Esophagus muscularis mucosa (tissue), 4 donors: ENCODE data around the gene MRPS15. TPM values are rescaled to one million over a fixed set of nuclear protein-coding genes. Genes with fewer than 3 reads are reported as not detected.
"Not testable (repeated sequence)": the region's sequence is repeated elsewhere in the genome, so short reads cannot be mapped to it uniquely, and the experiment has no call there.

Experiments used
- DNase-seq: peaks from one replicate; pipeline ENCODE4 v3.0.0-alpha.2; 2017; ENCODE audit errors: extremely low spot score
- H3K27ac ChIP-seq, 4 donors: fragments of 200-600 bp; sonication (generic); replicated peaks in 1 of 4; 1 replicate in 3 of 4; 2 replicates in 1 of 4; pipeline ENCODE4 v1.5.1; 2016 to 2019; ENCODE audit warnings: mild to moderate bottlenecking in 1 of 4
- H3K27me3 ChIP-seq, 4 donors: fragments of 200-600 bp; sonication (generic); one replicate each; pipeline versions ENCODE4 v1.5.1 to v1.6.0; 2016 to 2019
- H3K36me3 ChIP-seq, 4 donors: fragments of 200-600 bp; sonication (generic); one replicate each; pipeline ENCODE4 v1.5.1; 2016 to 2019
- H3K4me1 ChIP-seq, 4 donors: fragments of 200-600 bp; sonication (generic); one replicate each; pipeline ENCODE4 v1.5.1; 2016 to 2019
- H3K4me3 ChIP-seq, 4 donors: fragments of 200-600 bp; sonication (generic); 1 replicate in 2 of 4; 2 replicates in 2 of 4; pipeline ENCODE4 v1.5.1; 2016 to 2019; ENCODE audit warnings: mild to moderate bottlenecking in 4 of 4, moderate library complexity in 1 of 4
- H3K9me3 ChIP-seq, 4 donors: fragments of 200-600 bp; sonication (generic); 1 replicate in 3 of 4; 2 replicates in 1 of 4; pipeline ENCODE4 v1.5.1; 2016 to 2019
- EP300 ChIP-seq: sonication (generic); formaldehyde crosslinking; IDR thresholded peaks from one replicate; pipeline ENCODE4 v1.6.1; 2017; ENCODE audit warnings: antibody characterized with exemption
- POLR2A ChIP-seq: fragments of 450-650 bp; IDR thresholded peaks from one replicate; pipeline ENCODE4 v1.6.1; 2017; ENCODE audit warnings: antibody characterized with exemption, moderate library complexity, mild to moderate bottlenecking, low read depth
- POLR2AphosphoS5 ChIP-seq, 2 donors: sonication (generic); formaldehyde crosslinking; IDR thresholded peaks; one replicate each; pipeline ENCODE4 v1.6.1; 2017; ENCODE audit warnings: antibody characterized with exemption in 2 of 2
- WGBS: methylation state at CpG from one replicate; pipeline ENCODE4 v1.1.5; 2018; 5-methylcytosine and 5-hydroxymethylcytosine counted together
- intact Hi-C: fragments of 100-400 bp; cut with DNase I; formaldehyde crosslinking; loops from one replicate; pipeline ENCODE4 v1.15.1; 2023
- total RNA-seq, 4 donors: library from RNA; depleted of rRNA; stranded (reverse); fragments of >200 nt; gene quantifications; one replicate each; pipeline versions ENCODE4 v1.1.0 to v1.2.1, GENCODE V29; 2016
- TF ChIP-seq, protein P1 (sequence below), 3 experiments: fragments of 200-600 bp in 2 of 3; fragments of 450-650 bp in 1 of 3; sonication (generic) in 2 of 3; IDR thresholded peaks; one replicate each; pipeline ENCODE4 v1.5.1; 2017 to 2019; ENCODE audit warnings: antibody characterized with exemption in 3 of 3, mild to moderate bottlenecking in 2 of 3, moderate library complexity in 1 of 3

The MRPS15 gene
- total RNA-seq, 4 donors from 2014 or later = 64.8 to 109 (median 86.8) TPM

DNA sequence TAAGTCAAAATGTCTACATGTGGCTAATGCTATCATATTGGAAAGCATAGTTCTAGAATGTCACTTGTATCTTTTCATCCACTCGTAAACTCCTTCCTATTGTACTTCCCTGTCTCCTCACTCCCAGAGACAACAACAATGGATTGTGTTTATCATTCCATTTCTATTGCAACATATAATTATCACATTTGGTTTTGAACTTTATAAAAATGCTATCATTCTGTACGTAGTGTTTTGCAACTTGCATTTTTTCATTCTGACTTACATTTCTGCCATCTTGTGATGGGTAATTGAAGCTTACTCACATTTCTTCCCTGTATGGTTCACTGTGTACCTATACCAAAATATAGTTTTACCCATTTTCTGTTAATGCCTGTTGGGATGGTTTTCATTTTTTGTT lies 33.0 kb upstream of the MRPS15 start:
- Histone ChIP-seq H3K4me1 (no peaks in the 10 kb centered on the region), H3K4me3 (no peak overlapping the region), H3K27ac (no peak overlapping the region), H3K9me3 (no peaks in the 10 kb centered on the region), H3K36me3 (no peaks in the 10 kb centered on the region), H3K27me3 (peaks cover 0 to 5% (median 0%) of the 10 kb centered on the region in 4 donors)
- 73% methylated on average over 2 of the region's 2 CpGs for WGBS
- intact Hi-C loops = no loop called here
- DNase-seq = no peak
- TF ChIP-seq EP300 (no peak), POLR2AphosphoS5 (IDR thresholded peaks at IDR 0.05) (no peak), POLR2A (no peak)
- TF ChIP-seq, protein P1, sequence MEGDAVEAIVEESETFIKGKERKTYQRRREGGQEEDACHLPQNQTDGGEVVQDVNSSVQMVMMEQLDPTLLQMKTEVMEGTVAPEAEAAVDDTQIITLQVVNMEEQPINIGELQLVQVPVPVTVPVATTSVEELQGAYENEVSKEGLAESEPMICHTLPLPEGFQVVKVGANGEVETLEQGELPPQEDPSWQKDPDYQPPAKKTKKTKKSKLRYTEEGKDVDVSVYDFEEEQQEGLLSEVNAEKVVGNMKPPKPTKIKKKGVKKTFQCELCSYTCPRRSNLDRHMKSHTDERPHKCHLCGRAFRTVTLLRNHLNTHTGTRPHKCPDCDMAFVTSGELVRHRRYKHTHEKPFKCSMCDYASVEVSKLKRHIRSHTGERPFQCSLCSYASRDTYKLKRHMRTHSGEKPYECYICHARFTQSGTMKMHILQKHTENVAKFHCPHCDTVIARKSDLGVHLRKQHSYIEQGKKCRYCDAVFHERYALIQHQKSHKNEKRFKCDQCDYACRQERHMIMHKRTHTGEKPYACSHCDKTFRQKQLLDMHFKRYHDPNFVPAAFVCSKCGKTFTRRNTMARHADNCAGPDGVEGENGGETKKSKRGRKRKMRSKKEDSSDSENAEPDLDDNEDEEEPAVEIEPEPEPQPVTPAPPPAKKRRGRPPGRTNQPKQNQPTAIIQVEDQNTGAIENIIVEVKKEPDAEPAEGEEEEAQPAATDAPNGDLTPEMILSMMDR (IDR thresholded peaks at IDR 0.05) = no peak

GRCh38 chr1:36494971-36495370 lies 30.8 kb upstream of the MRPS15 start:
- Histone ChIP-seq H3K27ac (no peak overlapping the region), H3K36me3 (no peaks in the 10 kb centered on the region), H3K4me3 (no peak overlapping the region), H3K9me3 (no peaks in the 10 kb centered on the region), H3K4me1 (no peaks in the 10 kb centered on the region), H3K27me3 (peaks cover 0 to 5% (median 0%) of the 10 kb centered on the region in 4 donors)
- intact Hi-C loops = no loop called here
- no peak for DNase-seq
- TF ChIP-seq, protein P1 (IDR thresholded peaks at IDR 0.05) = no peak
- TF ChIP-seq POLR2AphosphoS5 (IDR thresholded peaks at IDR 0.05) (no peak), EP300 (no peak), POLR2A (no peak)
- 77% methylated on average over 5 of the region's 5 CpGs for WGBS

DNA sequence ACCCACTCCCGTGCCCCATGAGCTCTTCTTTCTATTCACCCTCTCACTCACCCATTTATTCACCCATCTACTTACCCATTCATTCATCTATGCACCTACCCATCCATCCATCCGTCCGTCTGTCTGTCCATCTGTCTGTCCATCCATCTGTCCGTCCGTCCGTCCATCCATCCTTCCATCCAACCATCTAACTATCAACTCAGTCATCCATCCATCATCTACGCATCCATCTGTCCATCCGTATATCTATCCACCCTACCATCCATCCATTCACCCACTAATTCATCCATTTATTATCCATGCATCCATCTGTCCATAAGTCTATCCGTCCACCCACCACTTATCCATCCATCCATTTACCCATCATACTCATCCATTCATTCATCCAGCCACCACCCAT lies 29.3 kb upstream of the MRPS15 start:
- no peaks in the 10 kb centered on the region for H3K9me3 ChIP-seq
- H3K27ac ChIP-seq = no peak overlapping the region
- no peaks in the 10 kb centered on the region for H3K4me1 ChIP-seq
- peaks cover 0 to 6% (median 0%) of the 10 kb centered on the region in 4 donors for H3K27me3 ChIP-seq
- H3K4me3 ChIP-seq = no peak overlapping the region
- intact Hi-C loops = no loop called here
- WGBS = 87% methylated on average over 9 of the region's 9 CpGs
- no peak for DNase-seq
- TF ChIP-seq POLR2AphosphoS5 (IDR thresholded peaks at IDR 0.05) = no peak
- no peaks in the 10 kb centered on the region for H3K36me3 ChIP-seq

DNA sequence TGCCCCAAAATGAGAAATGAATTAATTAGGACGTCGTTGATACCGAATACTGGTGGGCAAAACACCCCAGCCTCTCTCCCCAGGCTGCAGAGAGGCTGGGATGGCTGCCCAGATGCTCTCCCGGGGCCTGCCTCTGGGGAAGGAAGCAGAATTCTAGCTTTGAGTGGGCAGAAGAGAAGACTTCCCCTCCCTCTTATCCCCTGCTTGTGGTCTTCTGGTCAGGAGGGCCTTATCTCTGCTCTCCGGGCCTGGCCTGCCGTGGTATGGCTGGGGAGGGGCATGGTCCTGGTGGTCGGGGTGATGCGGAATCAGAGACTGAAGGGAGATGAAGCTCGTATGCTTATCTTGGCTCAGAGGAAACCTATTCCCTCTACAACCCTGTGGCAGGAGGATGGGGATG lies 28.3 kb upstream of the MRPS15 start:
- WGBS = 48% methylated on average over 8 of the region's 9 CpGs
- no peaks in the 10 kb centered on the region for H3K4me1 ChIP-seq

GRCh38 chr1:36489258-36490051 lies 25.3 kb upstream of the MRPS15 start:
- H3K4me1 ChIP-seq, intact Hi-C loops, DNase-seq, H3K9me3 ChIP-seq, H3K36me3 ChIP-seq, H3K27me3 ChIP-seq, H3K4me3 ChIP-seq, H3K27ac ChIP-seq: not testable (repeated sequence)
- 60% methylated on average over 10 of the region's 10 CpGs for WGBS

More for the DNA sequence above, 28.3 kb upstream of the MRPS15 start:
- H3K4me3 ChIP-seq = no peak overlapping the region
- H3K27me3 ChIP-seq = peaks cover 0 to 6% (median 0%) of the 10 kb centered on the region in 4 donors
- DNase-seq = no peak
- H3K9me3 ChIP-seq = no peaks in the 10 kb centered on the region
- no peak overlapping the region for H3K27ac ChIP-seq
- intact Hi-C loops = no loop called here
- no peaks in the 10 kb centered on the region for H3K36me3 ChIP-seq
- TF ChIP-seq EP300 = no peak
- TF ChIP-seq, protein P1 (IDR thresholded peaks at IDR 0.05) = no peak

DNA sequence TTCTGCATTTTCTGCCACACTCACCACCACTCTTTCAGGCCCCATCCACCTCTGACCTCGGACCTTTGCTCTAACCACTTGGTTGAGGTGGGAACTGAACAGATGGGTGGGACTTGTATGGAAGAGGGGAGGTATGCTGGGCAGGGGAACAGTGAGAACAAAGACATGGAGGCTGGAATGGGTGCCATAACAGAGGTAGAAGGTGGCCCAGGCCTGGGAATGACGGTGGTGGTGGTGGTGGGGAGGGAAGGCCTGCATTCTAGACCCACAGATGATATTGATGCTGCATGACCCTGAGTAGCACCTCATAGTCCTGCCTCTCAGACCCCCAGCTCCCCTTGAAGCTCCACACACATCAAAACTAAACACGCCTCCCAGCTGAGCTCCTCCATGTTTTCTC lies 23.7 kb upstream of the MRPS15 start:
- intact Hi-C loops = no loop called here
- WGBS = 79% methylated on average over 3 of the region's 3 CpGs
- H3K27ac ChIP-seq = no peak overlapping the region

DNA sequence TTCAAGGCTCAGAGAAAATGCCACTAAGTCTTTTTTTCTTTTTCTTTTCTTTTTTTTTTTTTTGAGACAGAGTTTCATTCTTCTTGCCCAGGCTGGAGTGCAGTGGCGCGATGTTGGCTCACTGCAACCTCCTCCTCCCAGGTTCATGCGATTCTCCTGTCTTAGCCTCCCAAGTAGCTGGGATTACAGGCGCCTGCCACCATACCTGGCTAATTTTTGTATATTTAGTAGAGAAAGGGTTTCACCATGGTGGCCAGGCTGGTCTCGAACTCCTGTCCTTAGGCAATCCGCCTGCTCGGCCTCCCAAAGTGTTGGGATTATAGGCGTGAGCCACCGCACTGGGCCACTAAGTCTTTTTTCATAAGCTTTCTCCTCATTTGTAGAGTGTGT lies 23.1 kb upstream of the MRPS15 start:
- H3K27ac ChIP-seq, DNase-seq, intact Hi-C loops, H3K36me3 ChIP-seq, H3K4me3 ChIP-seq, H3K9me3 ChIP-seq, H3K4me1 ChIP-seq: not testable (repeated sequence)
- WGBS = 97% methylated on average over 9 of the region's 9 CpGs
- H3K27me3 ChIP-seq = peaks cover 0 to 14% (median 0%) of the 10 kb centered on the region in 4 donors

More for the DNA sequence above, 23.7 kb upstream of the MRPS15 start:
- no peaks in the 10 kb centered on the region for H3K4me1 ChIP-seq
- H3K27me3 ChIP-seq = peaks cover 0 to 9% (median 0%) of the 10 kb centered on the region in 4 donors
- DNase-seq = no peak
- H3K36me3 ChIP-seq = no peaks in the 10 kb centered on the region
- no peak overlapping the region for H3K4me3 ChIP-seq
- TF ChIP-seq POLR2AphosphoS5 (IDR thresholded peaks at IDR 0.05) = no peak
- no peaks in the 10 kb centered on the region for H3K9me3 ChIP-seq
